Fibroblast of lung (primary cell): ENCODE data around the gene RAI1. TPM values are rescaled to one million over a fixed set of nuclear protein-coding genes. Genes with fewer than 3 reads are reported as not detected.

Source experiments
- DNase-seq, 2 donors: peaks; one replicate each; pipeline versions ENCODE4 v3.0.0 to v3.0.0-alpha.2; 2010; ENCODE audit warnings: low read depth in 2 of 2
- H2AFZ ChIP-seq: 2 replicates; pipeline ENCODE4 v1.5.1; 2012; ENCODE audit warnings: low read length, control low read depth, inconsistent platforms
- H3K27ac ChIP-seq: 2 replicates; pipeline ENCODE4 v1.5.1; 2011; ENCODE audit warnings: low read length, control low read depth; ENCODE audit not compliant: insufficient read depth
- H3K27me3 ChIP-seq: 2 replicates; pipeline ENCODE4 v1.5.1; 2011; ENCODE audit warnings: mild to moderate bottlenecking, low read length; ENCODE audit not compliant: control insufficient read depth, insufficient read depth
- H3K36me3 ChIP-seq: 2 replicates; pipeline ENCODE4 v1.5.1; 2011; ENCODE audit warnings: low read length; ENCODE audit not compliant: control insufficient read depth, insufficient read depth
- H3K4me1 ChIP-seq: 2 replicates; pipeline ENCODE4 v1.5.1; 2011; ENCODE audit warnings: low read length; ENCODE audit not compliant: control insufficient read depth, insufficient read depth; ENCODE audit errors: extremely low read depth
- H3K4me2 ChIP-seq: 2 replicates; pipeline ENCODE4 v1.5.1; 2011; ENCODE audit warnings: low read length, control low read depth; ENCODE audit not compliant: insufficient read depth; ENCODE audit errors: extremely low read depth
- H3K4me3 ChIP-seq, 4 experiments: fragments of 200-600 bp in 1 of 4; sonication (generic) in 1 of 4; replicated peaks in 1 of 4; 2 replicates each; pipeline ENCODE4 v1.5.1; 2011 to 2016; ENCODE audit warnings: low read length in 4 of 4, low read depth in 3 of 4, mild to moderate bottlenecking in 3 of 4, control low read depth in 2 of 4, inconsistent platforms in 1 of 4, mixed read lengths in 1 of 4; ENCODE audit not compliant: insufficient read depth in 1 of 4; ENCODE audit errors: control extremely low read depth in 1 of 4
- H3K79me2 ChIP-seq: 2 replicates; pipeline ENCODE4 v1.5.1; 2012; ENCODE audit warnings: mild to moderate bottlenecking, low read length, inconsistent platforms; ENCODE audit not compliant: control insufficient read depth, insufficient read depth
- H3K9ac ChIP-seq: 2 replicates; pipeline ENCODE4 v1.5.1; 2011; ENCODE audit warnings: mild to moderate bottlenecking, low read length, control low read depth; ENCODE audit not compliant: insufficient read depth
- H3K9me3 ChIP-seq: 2 replicates; pipeline ENCODE4 v1.5.1; 2012; ENCODE audit warnings: low read depth, low read length; ENCODE audit not compliant: control insufficient read depth, insufficient read depth
- H4K20me1 ChIP-seq: 2 replicates; pipeline ENCODE4 v1.5.1; 2011; ENCODE audit warnings: low read length; ENCODE audit not compliant: control insufficient read depth, insufficient read depth; ENCODE audit errors: extremely low read depth
- CTCF ChIP-seq, 2 donors: IDR thresholded peaks in 1 of 2; conservative IDR thresholded peaks in 1 of 2; 1 replicate in 1 of 2; 2 replicates in 1 of 2; pipeline ENCODE4 v1.5.1; 2011 to 2012; ENCODE audit warnings: low read length in 2 of 2, control low read depth in 1 of 2, inconsistent platforms in 1 of 2, low read depth in 1 of 2, mild to moderate bottlenecking in 1 of 2
- EZH2 ChIP-seq: IDR thresholded peaks from 2 replicates; pipeline ENCODE4 v1.5.1; 2012; ENCODE audit warnings: low read length, control low read depth, mild to moderate bottlenecking; ENCODE audit errors: missing control alignments
- polyA plus RNA-seq, 2 donors: library from polyadenylated mRNA; depleted of rRNA in 1 of 2; stranded (reverse) in 1 of 2; unstranded in 1 of 2; fragments of >200 nt; gene quantifications; 2 replicates each; pipeline ENCODE4 v1.2.1, GENCODE V29; 2011 to 2012; ENCODE audit warnings: missing spikeins in 1 of 2
- total RNA-seq: library from RNA; depleted of rRNA; stranded (reverse); fragments of >200 nt; gene quantifications from 2 replicates; pipeline ENCODE4 v1.2.1, GENCODE V29; 2014

The RAI1 gene
- total and polyA plus RNA-seq, 2 donors (not counting 1 experiment from before 2014, with no cell fraction given): 2.1 to 6.6 TPM

GRCh38 chr17:17702449-17703139, 21.3 kb downstream of the RAI1 start:
- Histone ChIP-seq H3K27ac (no peak overlapping the region), H4K20me1 (no peaks in the 10 kb centered on the region), H3K9me3 (no peaks in the 10 kb centered on the region), H3K4me2 (no peak overlapping the region), H3K4me3 (no peak overlapping the region), H3K79me2 (peaks cover 71% of the 10 kb centered on the region), H3K4me1 (peaks cover 10% of the 10 kb centered on the region), H2AFZ (no peak overlapping the region), H3K27me3 (no peaks in the 10 kb centered on the region), H3K36me3 (no peaks in the 10 kb centered on the region), H3K9ac (no peak overlapping the region)
- TF ChIP-seq EZH2 (no peak), CTCF (conservative IDR thresholded peaks at IDR 0.05 in 1 of 2, IDR thresholded peaks at IDR 0.05 in 1 of 2; ENCODE audit: low read depth in 1 of 2, low read length in 2 of 2) (no peak)
- DNase-seq: no peak

DNA sequence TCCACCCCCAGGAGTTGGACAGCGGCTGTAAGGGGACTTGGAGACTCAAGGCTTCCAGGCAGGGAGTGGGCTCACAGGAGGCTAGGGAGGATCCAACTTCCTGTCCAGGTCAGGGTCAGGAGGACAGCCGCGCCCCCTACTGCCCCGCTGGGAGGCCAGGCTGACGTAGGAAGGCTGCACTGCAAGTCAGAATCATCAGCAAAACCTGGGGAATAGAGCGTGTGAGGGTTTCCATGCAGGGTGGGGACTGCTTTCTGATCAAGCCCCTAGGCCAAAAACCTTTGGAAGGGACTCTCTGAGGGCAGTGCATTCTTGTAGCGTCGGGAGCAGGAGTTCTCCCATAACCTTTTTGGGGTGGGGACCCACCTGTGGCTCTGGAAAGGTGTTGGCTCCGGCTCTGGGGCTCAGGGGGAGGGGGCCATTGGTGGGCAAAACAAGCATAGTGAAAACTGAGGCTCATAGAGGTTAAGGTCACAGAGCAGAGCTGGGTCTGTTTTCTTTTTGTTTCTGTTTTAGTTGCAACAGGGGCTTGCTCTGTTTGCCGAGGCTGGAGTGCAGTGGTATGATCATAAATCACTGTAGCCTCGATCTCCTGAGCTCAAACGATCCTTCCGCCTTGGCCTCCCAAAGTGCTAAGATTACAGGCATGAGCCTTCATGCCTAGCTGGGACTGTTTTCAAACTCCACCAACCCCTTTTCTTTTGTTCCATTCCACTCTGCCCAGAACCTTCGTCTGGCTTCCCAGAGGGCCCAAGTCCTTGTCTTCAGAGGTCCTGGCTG, 22.1 kb downstream of the RAI1 start:
- Histone ChIP-seq H3K4me2 (no peak overlapping the region), H3K27me3 (no peaks in the 10 kb centered on the region), H3K36me3 (no peaks in the 10 kb centered on the region), H2AFZ (no peak overlapping the region), H3K9me3 (no peaks in the 10 kb centered on the region), H3K4me1 (peaks cover 10% of the 10 kb centered on the region), H3K4me3 (no peak overlapping the region), H4K20me1 (no peaks in the 10 kb centered on the region), H3K27ac (no peak overlapping the region), H3K9ac (no peak overlapping the region), H3K79me2 (peaks cover 64% of the 10 kb centered on the region)
- TF ChIP-seq CTCF (conservative IDR thresholded peaks at IDR 0.05 in 1 of 2, IDR thresholded peaks at IDR 0.05 in 1 of 2; ENCODE audit: low read depth in 1 of 2, low read length in 2 of 2) (no peak), EZH2 (no peak)
- DNase-seq: no peak

- Histone ChIP-seq H2AFZ (no peak overlapping the region), H3K79me2 (peaks cover 55% of the 10 kb centered on the region), H3K4me2 (no peak overlapping the region), H3K4me3 (no peak overlapping the region), H3K27ac (no peak overlapping the region), H3K4me1 (peaks cover under 1% of the 10 kb centered on the region), H3K27me3 (no peaks in the 10 kb centered on the region), H3K36me3 (peaks cover 2% of the 10 kb centered on the region), H3K9me3 (no peaks in the 10 kb centered on the region), H4K20me1 (no peaks in the 10 kb centered on the region), H3K9ac (no peak overlapping the region)
- DNase-seq: no peak
- TF ChIP-seq EZH2 (no peak), CTCF (conservative IDR thresholded peaks at IDR 0.05 in 1 of 2, IDR thresholded peaks at IDR 0.05 in 1 of 2; ENCODE audit: low read depth in 1 of 2, low read length in 2 of 2) (no peak)
These were observed 23.7 kb downstream of the RAI1 start for GRCh38 chr17:17704931-17705330.
